HepG2 (cell line): Measurements from ENCODE around the gene DENND5A. TPM values are rescaled to one million over a fixed set of nuclear protein-coding genes. Genes with fewer than 3 reads are reported as not detected.
A peak's percentile ranks its signal among the peaks of the same experiment; 100 is the strongest.

Experiments used
- ATAC-seq: fragments of 200-7000 bp; cut with Tn5 transposase; 3 replicates; pipeline ENCODE4 v1.9.1; 2020; ENCODE audit warnings: mild to moderate bottlenecking, moderate library complexity
- BruUV-seq: library from RNA; stranded (reverse); fragments of 400-500 nt; replicated peaks from 2 replicates; lab custom pipeline; 2021; lab: Mats Ljungman, UMichigan
- CTCF ChIA-PET: fragments of 300-600 bp; formaldehyde crosslinking; extraction: SDS; loops from one replicate; lab custom pipeline; 2021; ENCODE audit warnings: low total read pairs, inconsistent platforms, low intra/inter-chr PET ratio; lab: Yijun Ruan, JAX
- POLR2A ChIA-PET: fragments of 350-600 bp; sonication (Branson Sonifier 250); formaldehyde crosslinking; loops from one replicate; lab custom pipeline; 2020; ENCODE audit warnings: antibody characterized with exemption, inconsistent platforms; lab: Yijun Ruan, JAX
- DNase-seq: peaks from one replicate; pipeline ENCODE4 v3.0.0-alpha.2; 2015; ENCODE audit warnings: low spot score
- FAIRE-seq: peaks from 3 replicates; lab custom pipeline; 2011; peaks lifted over from hg19 to GRCh38; lab: Jason Lieb, UNC
- H2AFZ ChIP-seq: one replicate; pipeline ENCODE4 v1.6.1; 2011; ENCODE audit warnings: low read length, inconsistent platforms
- H3K27ac ChIP-seq: fragments of 300-600 bp; 3 replicates; pipeline ENCODE4 v1.8.0; 2011; ENCODE audit warnings: mixed run types, mild to moderate bottlenecking, mixed read lengths, low read length, inconsistent platforms; ENCODE audit not compliant: insufficient read depth; ENCODE audit errors: extremely low read length
- H3K27me3 ChIP-seq, 2 experiments: fragments of 200-600 bp in 1 of 2; 2 replicates in 1 of 2; 3 replicates in 1 of 2; pipeline versions ENCODE4 v1.6.0 to v1.8.0; 2011; ENCODE audit warnings: low read length in 2 of 2, mild to moderate bottlenecking in 2 of 2, moderate library complexity in 2 of 2, inconsistent platforms in 1 of 2; ENCODE audit not compliant: insufficient read depth in 2 of 2, control insufficient read depth in 1 of 2
- H3K36me3 ChIP-seq, 2 experiments: fragments of 200-600 bp in 1 of 2; replicated peaks in 1 of 2; 2 replicates in 1 of 2; 3 replicates in 1 of 2; pipeline versions ENCODE4 v1.5.1 to v1.8.0; 2011; ENCODE audit warnings: low read length in 2 of 2, inconsistent platforms in 1 of 2; ENCODE audit not compliant: insufficient read depth in 2 of 2, control insufficient read depth in 1 of 2
- H3K4me1 ChIP-seq: 2 replicates; pipeline ENCODE4 v1.5.1; 2012; ENCODE audit warnings: low read length, inconsistent platforms; ENCODE audit not compliant: insufficient read depth
- H3K4me2 ChIP-seq: 2 replicates; pipeline ENCODE4 v1.6.0; 2011; ENCODE audit warnings: low read depth, low read length, inconsistent platforms
- H3K4me3 ChIP-seq, 3 experiments: fragments of 200-600 bp in 1 of 3; sonication (generic), shearing (Covaris generic) in 1 of 3; replicated peaks in 1 of 3; 2 replicates each; pipeline ENCODE4 v1.5.1; 2011 to 2016; ENCODE audit warnings: low read length in 3 of 3, inconsistent platforms in 2 of 3, low read depth in 2 of 3, mild to moderate bottlenecking in 2 of 3, control low read depth in 1 of 3, mixed read lengths in 1 of 3; ENCODE audit not compliant: insufficient read depth in 1 of 3
- H3K79me2 ChIP-seq: one replicate; pipeline ENCODE4 v1.6.1; 2011; ENCODE audit warnings: low read length, inconsistent platforms; ENCODE audit not compliant: insufficient read depth
- H3K9ac ChIP-seq: 2 replicates; pipeline ENCODE4 v1.6.0; 2011; ENCODE audit warnings: mild to moderate bottlenecking, low read depth, low read length, inconsistent platforms; ENCODE audit not compliant: insufficient read depth
- H3K9me3 ChIP-seq: 2 replicates; pipeline ENCODE4 v1.5.1; 2012; ENCODE audit warnings: mild to moderate bottlenecking, low read length
- H4K20me1 ChIP-seq: 2 replicates; pipeline ENCODE4 v1.6.0; 2011; ENCODE audit warnings: inconsistent platforms, mild to moderate bottlenecking, low read length, moderate library complexity; ENCODE audit not compliant: insufficient read depth
- MAZ ChIP-seq, 2 experiments: sonication (generic) in 1 of 2; formaldehyde crosslinking in 1 of 2; IDR thresholded peaks; 2 replicates each; pipeline versions ENCODE4 v1.5.0 to v1.6.1; 2012 to 2020; ENCODE audit warnings: low read depth in 2 of 2, mild to moderate bottlenecking in 2 of 2, borderline replicate concordance in 1 of 2, improper control_type of control experiment in 1 of 2, low read length in 1 of 2, missing genetic modification reagents in 1 of 2, moderate library complexity in 1 of 2
- PHF21A ChIP-seq: sonication (generic); formaldehyde crosslinking; IDR thresholded peaks from 2 replicates; pipeline ENCODE4 v1.5.0; 2020; ENCODE audit warnings: mild to moderate bottlenecking, missing genetic modification reagents
- PRPF4 ChIP-seq: fragments of 200-400 bp; formaldehyde crosslinking; IDR thresholded peaks from 2 replicates; pipeline ENCODE4 v1.6.1; 2016; ENCODE audit warnings: low read length, low read depth; ENCODE audit not compliant: poor library complexity, severe bottlenecking
- YY1 ChIP-seq: IDR thresholded peaks from 2 replicates; pipeline ENCODE4 v1.6.1; 2011; ENCODE audit warnings: low read length, low read depth, moderate library complexity, mild to moderate bottlenecking; ENCODE audit not compliant: insufficient read depth, insufficient replicate concordance
- ZNF292 ChIP-seq: sonication (generic); formaldehyde crosslinking; IDR thresholded peaks from 2 replicates; pipeline ENCODE4 v1.8.1; 2022; ENCODE audit warnings: mild to moderate bottlenecking, low read depth, missing genetic modification reagents, borderline replicate concordance
- ZNF451 ChIP-seq: sonication (generic); formaldehyde crosslinking; IDR thresholded peaks from 2 replicates; pipeline ENCODE4 v1.5.0; 2020; ENCODE audit warnings: mild to moderate bottlenecking, missing genetic modification reagents
- ZNF598 ChIP-seq: sonication (generic); formaldehyde crosslinking; IDR thresholded peaks from 2 replicates; pipeline ENCODE4 v1.5.1; 2020; ENCODE audit warnings: mild to moderate bottlenecking, missing genetic modification reagents, borderline replicate concordance
- WGBS: methylation state at CpG from one replicate; pipeline ENCODE4 v1.1.6; 2017; ENCODE audit warnings: low lambda C conversion rate; 5-methylcytosine and 5-hydroxymethylcytosine counted together
- in situ Hi-C: cut with HindIII; loops from 2 replicates; pipeline ENCODE4 v1.10.0; 2017; ENCODE audit warnings: low pct_unique_long_range_greater_than_20kb; ENCODE audit not compliant: extremely low pct_ligation_motif_present
- intact Hi-C: fragments of 100-400 bp; cut with micrococcal nuclease; formaldehyde crosslinking; loops from one replicate; pipeline ENCODE4 v1.10.0; 2022; ENCODE audit not compliant: unreplicated experiment
- polyA plus RNA-seq, 8 experiments: library from polyadenylated mRNA; depleted of rRNA in 3 of 8; stranded (reverse) in 7 of 8; unstranded in 1 of 8; fragments of >200 nt; fragmentation: Illumina TruSeq in 4 of 8; extraction: Trizol in 4 of 8; gene quantifications; 2 replicates each; pipeline versions ENCODE4 v1.2.1 to v1.2.3, GENCODE V29; 2011 to 2016; ENCODE audit warnings: low read depth in 4 of 8, missing spikeins in 1 of 8, mixed read lengths in 1 of 8; ENCODE audit not compliant: insufficient read depth in 1 of 8
- total RNA-seq, 5 experiments: library from RNA; depleted of rRNA; stranded (reverse); fragments of >200 nt; fragmentation: Illumina TruSeq; extraction: Trizol; gene quantifications; 2 replicates each; pipeline ENCODE4 v1.2.3, GENCODE V29; 2016; ENCODE audit warnings: low read depth in 1 of 5
- TF ChIP-seq, protein P1 (sequence below): sonication (generic); formaldehyde crosslinking; IDR thresholded peaks from 2 replicates; pipeline ENCODE4 v1.4.0; 2020; ENCODE audit warnings: missing genetic modification reagents
- TF ChIP-seq, protein P2 (sequence below): sonication (generic); formaldehyde crosslinking; IDR thresholded peaks from 2 replicates; pipeline ENCODE4 v1.4.0; 2020; ENCODE audit warnings: missing genetic modification reagents, mild to moderate bottlenecking, borderline replicate concordance
- TF ChIP-seq, protein P3 (sequence below): sonication (generic); formaldehyde crosslinking; IDR thresholded peaks from 2 replicates; pipeline ENCODE4 v1.8.0; 2022; ENCODE audit warnings: mild to moderate bottlenecking, missing genetic modification reagents, moderate library complexity
- TF ChIP-seq, protein P4 (sequence below): sonication (generic); formaldehyde crosslinking; IDR thresholded peaks from 2 replicates; pipeline ENCODE4 v1.5.1; 2020; ENCODE audit warnings: mild to moderate bottlenecking, missing genetic modification reagents

DENND5A gene
- total and polyA plus RNA-seq, 2 of the 13 experiments (the other 11 are each of a cell fraction or from before 2014, with no cell fraction given) = 63.3 to 145 TPM

DNA sequence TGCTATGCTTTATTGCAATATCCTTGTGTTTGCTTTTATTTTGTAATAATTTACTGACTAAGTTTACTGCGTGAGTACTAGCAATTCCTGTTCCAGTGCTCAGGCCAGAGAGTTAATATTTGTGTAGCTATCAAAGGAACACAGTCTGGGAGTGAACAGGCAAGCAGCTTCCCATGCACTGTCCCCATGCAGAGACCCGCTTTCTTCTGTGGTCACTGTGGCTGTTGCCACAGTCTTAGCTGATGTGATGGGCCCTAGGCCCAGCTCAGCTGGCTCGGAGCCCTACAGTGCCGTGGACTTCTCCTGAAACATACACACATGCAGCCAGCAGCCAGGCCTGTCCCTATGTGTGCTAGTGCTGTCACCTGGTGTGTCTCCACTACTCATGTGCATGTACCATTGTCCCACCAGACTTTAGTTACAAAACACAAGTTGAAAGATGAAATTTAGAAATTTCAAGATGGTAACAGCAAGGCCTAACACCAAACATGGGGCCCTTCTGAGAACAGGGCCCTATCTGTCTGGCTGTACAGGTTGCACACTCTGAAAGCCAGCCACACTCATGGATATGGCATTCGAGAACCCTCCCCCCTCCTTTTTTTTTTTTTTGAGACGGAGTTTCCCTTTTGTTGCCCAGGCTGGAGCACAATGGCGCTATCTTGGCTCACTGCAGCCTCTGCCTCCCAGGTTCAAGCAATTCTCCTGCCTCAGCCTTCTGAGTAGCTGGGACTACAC, 161.4 kb downstream of the DENND5A start:
- ChIA-PET CTCF (no interaction called here), POLR2A (no interaction called here)
- ATAC-seq (peak; percentile 90), FAIRE-seq (no peak), DNase-seq (peak; percentile 45)
- H4K20me1 ChIP-seq = no peaks in the 10 kb centered on the region
- no peaks in the 10 kb centered on the region for H3K27me3 ChIP-seq
- H2AFZ ChIP-seq = no peak overlapping the region
- H3K9me3 ChIP-seq = no peaks in the 10 kb centered on the region
- 20% methylated on average over 5 of the region's 7 CpGs for WGBS
- no peak overlapping the region for H3K27ac ChIP-seq
- H3K4me1 ChIP-seq = peaks cover 21% of the 10 kb centered on the region
- peak overlapping the region in 1 of 3 experiments; percentile 25; a peak in 2 of 6 replicates for H3K4me3 ChIP-seq
- no TSS peak for BruUV-seq
- in situ Hi-C loops = no loop called here
- no peaks in the 10 kb centered on the region for H3K79me2 ChIP-seq
- intact Hi-C loops = no loop called here
- H3K36me3 ChIP-seq = no peaks in the 10 kb centered on the region
- peak overlapping the region; percentile 19; the same call in 1 of the 2 replicates for H3K9ac ChIP-seq
- peak overlapping the region; percentile 60 for H3K4me2 ChIP-seq
- TF ChIP-seq, protein P1, sequence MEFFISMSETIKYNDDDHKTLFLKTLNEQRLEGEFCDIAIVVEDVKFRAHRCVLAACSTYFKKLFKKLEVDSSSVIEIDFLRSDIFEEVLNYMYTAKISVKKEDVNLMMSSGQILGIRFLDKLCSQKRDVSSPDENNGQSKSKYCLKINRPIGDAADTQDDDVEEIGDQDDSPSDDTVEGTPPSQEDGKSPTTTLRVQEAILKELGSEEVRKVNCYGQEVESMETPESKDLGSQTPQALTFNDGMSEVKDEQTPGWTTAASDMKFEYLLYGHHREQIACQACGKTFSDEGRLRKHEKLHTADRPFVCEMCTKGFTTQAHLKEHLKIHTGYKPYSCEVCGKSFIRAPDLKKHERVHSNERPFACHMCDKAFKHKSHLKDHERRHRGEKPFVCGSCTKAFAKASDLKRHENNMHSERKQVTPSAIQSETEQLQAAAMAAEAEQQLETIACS (CRISPR knock-in tag) = no peak
- TF ChIP-seq PHF21A (CRISPR knock-in tag) = 0 out of 2 replicates have a peak, but pooled peaks have one; percentile 29
- TF ChIP-seq ZNF598 (CRISPR knock-in tag) = no peak
- TF ChIP-seq YY1 = no peak
- TF ChIP-seq, protein P2, sequence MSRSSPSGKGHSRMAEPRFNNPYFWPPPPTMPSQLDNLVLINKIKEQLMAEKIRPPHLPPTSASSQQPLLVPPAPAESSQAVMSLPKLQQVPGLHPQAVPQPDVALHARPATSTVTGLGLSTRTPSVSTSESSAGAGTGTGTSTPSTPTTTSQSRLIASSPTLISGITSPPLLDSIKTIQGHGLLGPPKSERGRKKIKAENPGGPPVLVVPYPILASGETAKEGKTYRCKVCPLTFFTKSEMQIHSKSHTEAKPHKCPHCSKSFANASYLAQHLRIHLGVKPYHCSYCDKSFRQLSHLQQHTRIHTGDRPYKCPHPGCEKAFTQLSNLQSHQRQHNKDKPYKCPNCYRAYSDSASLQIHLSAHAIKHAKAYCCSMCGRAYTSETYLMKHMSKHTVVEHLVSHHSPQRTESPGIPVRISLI (CRISPR knock-in tag) = no peak
- TF ChIP-seq, protein P3, sequence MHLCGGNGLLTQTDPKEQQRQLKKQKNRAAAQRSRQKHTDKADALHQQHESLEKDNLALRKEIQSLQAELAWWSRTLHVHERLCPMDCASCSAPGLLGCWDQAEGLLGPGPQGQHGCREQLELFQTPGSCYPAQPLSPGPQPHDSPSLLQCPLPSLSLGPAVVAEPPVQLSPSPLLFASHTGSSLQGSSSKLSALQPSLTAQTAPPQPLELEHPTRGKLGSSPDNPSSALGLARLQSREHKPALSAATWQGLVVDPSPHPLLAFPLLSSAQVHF (CRISPR knock-in tag) = no peak
- TF ChIP-seq MAZ (IDR thresholded peaks at IDR 0.05; ENCODE audit: borderline replicate concordance, low read depth, low read length) = no peak
- no peak for TF ChIP-seq MAZ (CRISPR knock-in tag; IDR thresholded peaks at IDR 0.05; ENCODE audit: low read depth)
- TF ChIP-seq ZNF292 (CRISPR knock-in tag) = peak; percentile 50; the same call in 1 of the 2 replicates
- TF ChIP-seq PRPF4 = no peak
- TF ChIP-seq, protein P4, sequence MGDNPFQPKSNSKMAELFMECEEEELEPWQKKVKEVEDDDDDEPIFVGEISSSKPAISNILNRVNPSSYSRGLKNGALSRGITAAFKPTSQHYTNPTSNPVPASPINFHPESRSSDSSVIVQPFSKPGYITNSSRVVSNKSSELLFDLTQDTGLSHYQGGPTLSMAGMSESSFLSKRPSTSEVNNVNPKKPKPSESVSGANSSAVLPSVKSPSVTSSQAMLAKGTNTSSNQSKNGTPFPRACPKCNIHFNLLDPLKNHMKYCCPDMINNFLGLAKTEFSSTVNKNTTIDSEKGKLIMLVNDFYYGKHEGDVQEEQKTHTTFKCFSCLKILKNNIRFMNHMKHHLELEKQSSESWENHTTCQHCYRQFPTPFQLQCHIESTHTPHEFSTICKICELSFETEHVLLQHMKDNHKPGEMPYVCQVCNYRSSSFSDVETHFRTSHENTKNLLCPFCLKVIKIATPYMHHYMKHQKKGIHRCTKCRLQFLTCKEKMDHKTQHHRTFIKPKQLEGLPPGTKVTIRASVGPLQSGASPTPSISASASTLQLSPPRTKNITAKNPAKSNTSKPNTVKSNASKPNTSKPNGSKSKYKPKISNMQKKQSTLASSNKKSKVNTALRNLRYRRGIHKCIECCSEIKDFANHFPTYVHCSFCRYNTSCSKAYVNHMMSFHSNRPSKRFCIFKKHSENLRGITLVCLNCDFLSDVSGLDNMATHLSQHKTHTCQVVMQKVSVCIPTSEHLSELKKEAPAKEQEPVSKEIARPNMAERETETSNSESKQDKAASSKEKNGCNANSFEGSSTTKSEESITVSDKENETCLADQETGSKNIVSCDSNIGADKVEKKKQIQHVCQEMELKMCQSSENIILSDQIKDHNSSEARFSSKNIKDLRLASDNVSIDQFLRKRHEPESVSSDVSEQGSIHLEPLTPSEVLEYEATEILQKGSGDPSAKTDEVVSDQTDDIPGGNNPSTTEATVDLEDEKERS (CRISPR knock-in tag) = no peak
- no peak for TF ChIP-seq ZNF451
